ENCODE results near the gene ERG. TPM values are rescaled to one million over a fixed set of nuclear protein-coding genes. Genes with fewer than 3 reads are reported as not detected.

ERG gene
- total and polyA plus RNA-seq, 7 donors = 2.7 to 14.5 (median 7.6) TPM

DNA sequence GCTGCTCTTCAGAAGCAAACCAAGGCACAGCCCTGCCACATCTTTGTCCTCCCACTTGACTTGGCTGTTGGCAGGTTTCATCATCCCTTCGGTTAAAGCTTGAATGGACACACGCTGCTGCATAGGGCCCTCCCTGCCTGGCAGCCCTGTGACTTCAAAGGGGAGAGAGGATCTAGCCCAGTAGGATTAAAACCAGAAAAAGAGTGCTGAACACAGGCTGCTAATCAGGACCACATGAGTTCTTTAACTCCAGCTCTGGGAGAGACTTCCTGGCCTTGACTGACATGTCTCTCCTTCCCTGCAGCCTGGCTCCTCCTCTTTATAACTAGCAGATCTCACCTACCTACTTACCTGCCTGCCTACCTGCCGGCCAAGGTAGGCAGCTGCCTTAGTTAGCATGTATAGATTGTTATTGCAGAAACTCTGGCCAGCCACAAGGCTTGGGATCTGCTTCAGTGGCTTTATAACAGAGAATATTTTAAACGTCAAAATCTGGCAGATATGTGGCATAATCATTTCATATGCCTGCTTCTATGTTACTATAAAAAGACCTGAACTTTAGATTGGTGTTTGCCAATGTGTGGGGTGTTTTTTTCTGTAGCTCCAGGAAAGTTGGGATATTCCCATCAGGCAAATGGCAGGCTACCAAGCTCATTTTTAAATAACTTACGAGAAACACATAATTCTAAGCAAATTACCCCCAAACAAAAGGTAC is 49.4 kb downstream of the ERG start:
- no peak for ATAC-seq
- TF ChIP-seq, protein P1, sequence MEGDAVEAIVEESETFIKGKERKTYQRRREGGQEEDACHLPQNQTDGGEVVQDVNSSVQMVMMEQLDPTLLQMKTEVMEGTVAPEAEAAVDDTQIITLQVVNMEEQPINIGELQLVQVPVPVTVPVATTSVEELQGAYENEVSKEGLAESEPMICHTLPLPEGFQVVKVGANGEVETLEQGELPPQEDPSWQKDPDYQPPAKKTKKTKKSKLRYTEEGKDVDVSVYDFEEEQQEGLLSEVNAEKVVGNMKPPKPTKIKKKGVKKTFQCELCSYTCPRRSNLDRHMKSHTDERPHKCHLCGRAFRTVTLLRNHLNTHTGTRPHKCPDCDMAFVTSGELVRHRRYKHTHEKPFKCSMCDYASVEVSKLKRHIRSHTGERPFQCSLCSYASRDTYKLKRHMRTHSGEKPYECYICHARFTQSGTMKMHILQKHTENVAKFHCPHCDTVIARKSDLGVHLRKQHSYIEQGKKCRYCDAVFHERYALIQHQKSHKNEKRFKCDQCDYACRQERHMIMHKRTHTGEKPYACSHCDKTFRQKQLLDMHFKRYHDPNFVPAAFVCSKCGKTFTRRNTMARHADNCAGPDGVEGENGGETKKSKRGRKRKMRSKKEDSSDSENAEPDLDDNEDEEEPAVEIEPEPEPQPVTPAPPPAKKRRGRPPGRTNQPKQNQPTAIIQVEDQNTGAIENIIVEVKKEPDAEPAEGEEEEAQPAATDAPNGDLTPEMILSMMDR (IDR thresholded peaks at IDR 0.05) = no peak
- Histone ChIP-seq H3K27me3 (ENCODE audit: insufficient read depth in 3 of 3, low read length in 2 of 3) (peaks cover 0 to 2% (median 2%) of the 10 kb centered on the region in 3 donors), H3K27ac (no peak overlapping the region), H3K4me3 (no peak overlapping the region), H3K36me3 (ENCODE audit: insufficient read depth in 1 of 2, low read depth in 1 of 2) (no peaks in the 10 kb centered on the region), H3K4me1 (no peaks in the 10 kb centered on the region), H3K9me3 (no peaks in the 10 kb centered on the region)
- 39 to 48% (median 40%) methylated on average over 5 of the region's 5 CpGs for WGBS, 3 donors
- intact Hi-C loops (cut with DNase I) = no loop called here
- no peak for DNase-seq

DNA sequence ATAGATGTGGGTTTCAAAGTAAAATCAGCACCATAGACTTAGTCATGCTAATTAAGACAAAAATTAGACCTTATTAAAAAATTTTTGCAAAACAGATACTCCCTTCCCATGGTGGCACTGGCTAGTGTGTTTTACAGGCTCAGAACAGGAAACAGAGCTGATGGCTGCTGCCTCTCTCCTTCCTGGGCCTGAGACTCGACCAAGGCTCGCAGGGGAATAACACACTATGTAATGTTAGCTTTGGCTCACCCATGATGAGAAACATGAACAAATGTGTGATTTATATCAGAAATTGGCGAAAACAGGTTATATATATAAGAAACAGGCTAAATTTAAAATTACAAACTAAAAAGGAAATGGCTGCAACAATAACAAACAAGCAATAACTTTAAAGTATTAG is 50.7 kb downstream of the ERG start:
- WGBS, 3 donors = 40 to 65% (median 41%) methylated on average over 3 of the region's 3 CpGs
- intact Hi-C loops (cut with DNase I) = no loop called here
- Histone ChIP-seq H3K4me1 (no peaks in the 10 kb centered on the region), H3K4me3 (no peak overlapping the region), H3K9me3 (no peaks in the 10 kb centered on the region), H3K36me3 (ENCODE audit: insufficient read depth in 1 of 2, low read depth in 1 of 2) (no peaks in the 10 kb centered on the region), H3K27me3 (ENCODE audit: insufficient read depth in 3 of 3, low read length in 2 of 3) (peaks cover 0 to 2% (median 2%) of the 10 kb centered on the region in 3 donors), H3K27ac (no peak overlapping the region)
- DNase-seq (no peak), ATAC-seq (no peak)
- TF ChIP-seq, protein P1 (IDR thresholded peaks at IDR 0.05) = no peak

DNA sequence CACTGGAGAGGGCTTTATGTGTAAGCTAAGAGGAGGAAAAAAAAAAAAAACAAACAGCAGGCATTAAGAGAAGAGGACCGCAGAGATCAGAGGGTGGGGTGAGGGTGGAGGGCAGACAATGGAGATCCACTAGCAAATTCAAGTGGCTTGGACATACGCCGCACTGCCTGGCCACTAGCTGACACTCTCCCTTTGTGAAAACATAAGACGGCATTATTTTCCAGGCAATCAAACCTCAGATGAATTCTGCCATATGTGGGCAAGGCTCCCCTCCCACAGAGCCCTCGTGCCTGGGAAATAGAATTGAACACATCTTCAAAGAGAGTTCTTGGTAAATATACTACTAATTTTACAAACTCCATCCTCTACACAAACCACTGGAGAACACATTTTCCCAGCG is 53.6 kb downstream of the ERG start:
- Histone ChIP-seq H3K27me3 (ENCODE audit: insufficient read depth in 3 of 3, low read length in 2 of 3) (no peaks in the 10 kb centered on the region), H3K4me1 (no peaks in the 10 kb centered on the region), H3K9me3 (no peaks in the 10 kb centered on the region), H3K36me3 (ENCODE audit: insufficient read depth in 1 of 2, low read depth in 1 of 2) (no peaks in the 10 kb centered on the region), H3K4me3 (no peak overlapping the region), H3K27ac (no peak overlapping the region)
- DNase-seq = no peak
- intact Hi-C loops (cut with DNase I) = no loop called here
- TF ChIP-seq, protein P1 (IDR thresholded peaks at IDR 0.05) = no peak
- WGBS, 3 donors = 65 to 77% (median 71%) methylated on average over 6 of the region's 6 CpGs
- ATAC-seq = no peak

DNA sequence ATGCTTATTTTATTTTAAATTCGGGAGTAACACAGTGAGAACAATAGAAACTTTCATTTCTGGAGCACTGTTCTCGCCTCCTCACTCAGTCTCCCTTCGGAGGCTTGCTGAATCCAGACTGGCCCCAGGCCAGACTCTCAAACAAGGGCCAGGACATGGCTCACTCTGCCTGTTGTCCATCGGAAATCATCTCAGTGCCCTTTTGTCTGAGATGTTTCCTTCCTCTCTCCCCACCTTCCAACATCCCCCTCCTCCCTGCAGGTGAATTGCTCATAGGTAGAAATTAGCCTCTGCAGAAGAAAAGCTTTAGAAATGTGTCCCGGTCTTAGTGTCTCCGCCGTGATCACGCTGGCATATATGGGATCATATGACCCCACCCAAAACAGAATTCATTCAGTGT is 55.2 kb downstream of the ERG start:
- Histone ChIP-seq H3K27me3 (ENCODE audit: insufficient read depth in 3 of 3, low read length in 2 of 3) (no peaks in the 10 kb centered on the region), H3K27ac (no peak overlapping the region), H3K9me3 (no peaks in the 10 kb centered on the region), H3K4me1 (no peaks in the 10 kb centered on the region), H3K4me3 (no peak overlapping the region), H3K36me3 (ENCODE audit: insufficient read depth in 1 of 2, low read depth in 1 of 2) (no peaks in the 10 kb centered on the region)
- ATAC-seq = no peak
- WGBS, 3 donors = 49 to 57% (median 50%) methylated on average over 8 of the region's 8 CpGs
- TF ChIP-seq, protein P1 (IDR thresholded peaks at IDR 0.05) = no peak
- intact Hi-C loops (cut with DNase I) = no loop called here
- DNase-seq = no peak

DNA sequence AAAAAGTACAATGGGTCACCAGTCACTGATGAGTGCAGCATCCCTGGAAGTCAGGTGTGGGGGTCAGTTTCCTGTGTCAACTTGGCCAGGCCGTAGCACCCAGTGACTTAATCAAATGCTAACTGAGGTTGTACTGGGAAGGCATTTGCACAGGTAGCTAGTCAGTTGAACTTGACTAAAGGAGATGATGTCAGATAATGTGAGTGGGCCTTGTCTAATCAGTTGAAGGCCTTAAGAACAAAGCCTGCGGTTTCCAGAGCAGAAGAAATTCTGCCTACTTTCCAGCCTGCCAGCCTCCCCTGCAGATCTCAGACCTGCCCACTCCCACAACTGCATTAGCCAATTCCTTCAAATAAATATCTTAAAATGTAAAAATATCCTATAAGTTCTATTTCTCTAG is 57.1 kb downstream of the ERG start:
- DNase-seq (no peak), ATAC-seq (no peak)
- H3K9me3 ChIP-seq = no peaks in the 10 kb centered on the region
- H3K4me3 ChIP-seq = no peak overlapping the region
- no peaks in the 10 kb centered on the region for H3K36me3 ChIP-seq (ENCODE audit: insufficient read depth in 1 of 2, low read depth in 1 of 2)
- TF ChIP-seq, protein P1 (IDR thresholded peaks at IDR 0.05) = no peak
- no peaks in the 10 kb centered on the region for H3K27me3 ChIP-seq (ENCODE audit: insufficient read depth in 3 of 3, low read length in 2 of 3)
- intact Hi-C loops (cut with DNase I) = no loop called here
- H3K27ac ChIP-seq = no peak overlapping the region
- WGBS, 3 donors = 81 to 91% (median 82%) methylated on average over 2 of the region's 2 CpGs
- H3K4me1 ChIP-seq = no peaks in the 10 kb centered on the region
